SK-N-SH (cell line): ENCODE results near the gene IZUMO1.

Source experiments
- EP300 ChIP-seq, 2 experiments: IDR thresholded peaks; 2 replicates each; pipeline versions ENCODE4 v1.4.0 to v1.6.1; 2012; ENCODE audit warnings: borderline replicate concordance in 1 of 2, low read depth in 1 of 2, low read length in 1 of 2
- EZH2phosphoT487 ChIP-seq: fragments of 200-600 bp; sonication (generic); IDR thresholded peaks from 2 replicates; pipeline ENCODE4 v1.6.1; 2017; ENCODE audit warnings: low read depth, mixed run types, mild to moderate bottlenecking, antibody characterized with exemption, moderate library complexity, borderline replicate concordance
- FOXM1 ChIP-seq: IDR thresholded peaks from 2 replicates; pipeline ENCODE4 v1.4.0; 2012; ENCODE audit warnings: low read depth, mild to moderate bottlenecking
- NRF1 ChIP-seq: IDR thresholded peaks from 2 replicates; pipeline ENCODE4 v1.6.1; 2012; ENCODE audit warnings: low read depth, mild to moderate bottlenecking, low read length
- POLR2AphosphoS5 ChIP-seq: IDR thresholded peaks from 2 replicates; pipeline ENCODE4 v1.6.1; 2012; ENCODE audit warnings: low read depth, low read length
- REST ChIP-seq: IDR thresholded peaks from 2 replicates; pipeline ENCODE4 v1.6.1; 2012; ENCODE audit warnings: mild to moderate bottlenecking, low read depth, low read length, moderate library complexity
- RXRA ChIP-seq: IDR thresholded peaks from 2 replicates; pipeline ENCODE4 v1.4.0; 2012; ENCODE audit warnings: low read depth, mild to moderate bottlenecking, borderline replicate concordance
- TAF1 ChIP-seq: IDR thresholded peaks from 2 replicates; pipeline ENCODE4 v1.6.1; 2012; ENCODE audit warnings: low read depth, mild to moderate bottlenecking, low read length, moderate library complexity, borderline replicate concordance
- YY1 ChIP-seq: IDR thresholded peaks from 2 replicates; pipeline ENCODE4 v1.4.0; 2012; ENCODE audit warnings: low read depth, mild to moderate bottlenecking
- TF ChIP-seq, protein P1 (sequence below): fragments of 200-600 bp; sonication (generic); IDR thresholded peaks from 2 replicates; pipeline ENCODE4 v1.6.1; 2017; ENCODE audit warnings: antibody characterized with exemption, mild to moderate bottlenecking, moderate library complexity

- no peak for TF ChIP-seq REST
- TF ChIP-seq YY1 = no peak
- TF ChIP-seq EP300 (IDR thresholded peaks at IDR 0.05; ENCODE audit: borderline replicate concordance in 1 of 2, low read depth in 1 of 2, low read length in 1 of 2) = no peak
- TF ChIP-seq, protein P1, sequence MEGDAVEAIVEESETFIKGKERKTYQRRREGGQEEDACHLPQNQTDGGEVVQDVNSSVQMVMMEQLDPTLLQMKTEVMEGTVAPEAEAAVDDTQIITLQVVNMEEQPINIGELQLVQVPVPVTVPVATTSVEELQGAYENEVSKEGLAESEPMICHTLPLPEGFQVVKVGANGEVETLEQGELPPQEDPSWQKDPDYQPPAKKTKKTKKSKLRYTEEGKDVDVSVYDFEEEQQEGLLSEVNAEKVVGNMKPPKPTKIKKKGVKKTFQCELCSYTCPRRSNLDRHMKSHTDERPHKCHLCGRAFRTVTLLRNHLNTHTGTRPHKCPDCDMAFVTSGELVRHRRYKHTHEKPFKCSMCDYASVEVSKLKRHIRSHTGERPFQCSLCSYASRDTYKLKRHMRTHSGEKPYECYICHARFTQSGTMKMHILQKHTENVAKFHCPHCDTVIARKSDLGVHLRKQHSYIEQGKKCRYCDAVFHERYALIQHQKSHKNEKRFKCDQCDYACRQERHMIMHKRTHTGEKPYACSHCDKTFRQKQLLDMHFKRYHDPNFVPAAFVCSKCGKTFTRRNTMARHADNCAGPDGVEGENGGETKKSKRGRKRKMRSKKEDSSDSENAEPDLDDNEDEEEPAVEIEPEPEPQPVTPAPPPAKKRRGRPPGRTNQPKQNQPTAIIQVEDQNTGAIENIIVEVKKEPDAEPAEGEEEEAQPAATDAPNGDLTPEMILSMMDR = no peak
- no peak for TF ChIP-seq NRF1
- TF ChIP-seq TAF1 = no peak
- no peak for TF ChIP-seq FOXM1
- no peak for TF ChIP-seq POLR2AphosphoS5
- no peak for TF ChIP-seq RXRA
- no peak for TF ChIP-seq EZH2phosphoT487
Measured at GRCh38 chr19:48750771-48751504, 4.2 kb upstream of the IZUMO1 start.
